Colonic mucosa (tissue), 4 donors: Measurements from ENCODE around the gene CAMKK2. TPM values are rescaled to one million over a fixed set of nuclear protein-coding genes. Genes with fewer than 3 reads are reported as not detected.
"Not testable (repeated sequence)": the region's sequence is repeated elsewhere in the genome, so short reads cannot be mapped to it uniquely, and the experiment has no call there.

ENCODE experiments used
- DNase-seq: peaks from one replicate; pipeline ENCODE4 v3.0.0-alpha.2; 2020
- H3K27ac ChIP-seq: fragments of 200-600 bp; one replicate; pipeline ENCODE4 v1.8.0; 2021
- H3K27me3 ChIP-seq: fragments of 200-600 bp; one replicate; pipeline ENCODE4 v1.8.0; 2021
- H3K36me3 ChIP-seq: fragments of 200-600 bp; one replicate; pipeline ENCODE4 v1.8.0; 2021
- H3K4me1 ChIP-seq: fragments of 200-600 bp; one replicate; pipeline ENCODE4 v1.8.0; 2021; ENCODE audit warnings: mild to moderate bottlenecking
- H3K4me3 ChIP-seq: fragments of 200-600 bp; one replicate; pipeline ENCODE4 v1.8.0; 2021
- H3K9ac ChIP-seq, 2 donors: one replicate each; pipeline ENCODE4 v1.7.0; 2013; ENCODE audit warnings: control low read depth in 2 of 2, low read depth in 2 of 2, low read length in 2 of 2
- H3K9me3 ChIP-seq: fragments of 200-600 bp; one replicate; pipeline ENCODE4 v1.8.0; 2021
- CTCF ChIP-seq: fragments of 200-600 bp; IDR thresholded peaks from one replicate; pipeline ENCODE4 v1.8.0; 2022; ENCODE audit warnings: antibody characterized with exemption, mild to moderate bottlenecking
- intact Hi-C: fragments of 100-400 bp; cut with DNase I; formaldehyde crosslinking; loops from one replicate; pipeline ENCODE4 v1.14.1; 2022
- total RNA-seq, 2 donors: library from RNA; stranded (reverse); fragmentation: NEBNext Ultra II Directional in 1 of 2; extraction: Animal tissue kit (Norgen Biotek cat#: 25700) in 1 of 2; gene quantifications; one replicate each; pipeline ENCODE4 v1.2.1, GENCODE V29; 2021
- donor health status: healthy.
- donor health status: DM: no; HTN: no; CAD: no.
- donor health status: DM: no; HTN: no; CAD: no.

The CAMKK2 gene
- total RNA-seq, 2 donors from 2014 or later = 34.3 to 44.0 TPM

DNA sequence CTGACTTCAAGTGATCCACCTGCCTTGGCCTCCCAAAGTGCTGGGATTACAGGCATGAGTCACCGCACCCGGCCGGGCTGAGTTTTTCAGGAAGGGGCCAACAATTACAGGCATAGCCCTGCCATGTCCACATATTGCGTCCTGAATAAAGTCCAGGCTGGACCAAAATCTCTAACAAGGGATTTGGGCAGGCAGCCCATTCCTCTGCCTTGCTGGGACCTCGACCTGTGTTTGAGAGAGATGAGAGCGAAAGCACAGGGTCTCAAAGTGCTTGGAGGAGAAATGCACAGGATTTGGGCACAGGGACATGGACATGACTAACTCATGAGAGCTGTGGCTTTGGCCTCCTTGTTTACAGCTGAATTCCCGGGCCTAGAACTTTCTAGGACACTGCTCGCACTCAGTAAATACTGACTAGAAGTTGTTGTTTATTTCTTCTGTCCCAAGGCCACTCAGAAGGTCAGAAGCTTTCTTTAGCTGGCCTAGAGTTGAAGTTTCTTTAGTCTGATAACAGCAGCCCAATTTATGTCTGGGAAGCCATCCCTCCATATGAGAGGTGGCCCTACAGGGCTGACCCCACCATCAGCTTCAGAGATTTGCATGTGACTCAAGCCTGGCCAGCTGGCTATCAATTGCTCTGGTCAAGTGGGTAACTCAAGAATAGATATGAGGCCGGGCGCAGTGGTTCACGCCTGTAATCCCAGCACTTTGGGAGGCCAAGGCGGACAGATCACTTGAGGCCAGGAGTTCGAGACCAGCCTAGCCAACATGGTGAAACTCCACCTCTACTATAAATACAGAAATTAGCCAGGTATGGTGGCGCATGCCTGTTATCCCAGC lies 11.7 kb downstream of the CAMKK2 start:
- no peak overlapping the region for H3K9ac ChIP-seq
- no peaks in the 10 kb centered on the region for H3K36me3 ChIP-seq
- H3K4me3 ChIP-seq = no peak overlapping the region
- intact Hi-C loops = no loop called here
- no peaks in the 10 kb centered on the region for H3K27me3 ChIP-seq
- DNase-seq = peak; percentile 32
- no peaks in the 10 kb centered on the region for H3K4me1 ChIP-seq
- TF ChIP-seq CTCF = no peak
- H3K27ac ChIP-seq = no peak overlapping the region
- H3K9me3 ChIP-seq = no peaks in the 10 kb centered on the region

DNA sequence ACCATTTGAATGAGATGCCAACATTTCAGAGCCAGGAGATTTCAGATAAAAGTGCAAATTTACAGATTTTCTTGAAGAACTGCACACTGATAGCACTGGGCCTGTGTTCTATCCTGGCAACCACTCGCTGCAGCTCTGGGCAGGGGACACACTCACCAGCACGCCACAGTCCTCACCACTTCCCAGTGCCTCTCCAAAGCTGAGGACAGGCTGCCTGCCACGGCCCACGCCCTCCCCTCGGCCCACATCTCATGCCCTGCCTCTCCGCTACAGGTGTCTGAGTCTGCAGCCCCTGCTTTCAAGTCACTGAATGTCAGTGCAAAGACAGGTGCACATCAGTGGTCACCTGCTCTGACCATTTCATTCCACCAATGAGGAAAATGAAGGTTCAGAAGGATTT lies 12.7 kb downstream of the CAMKK2 start:
- no peaks in the 10 kb centered on the region for H3K4me1 ChIP-seq
- DNase-seq = no peak
- no peak overlapping the region for H3K27ac ChIP-seq
- intact Hi-C loops = no loop called here
- no peak overlapping the region for H3K9ac ChIP-seq
- H3K4me3 ChIP-seq = no peak overlapping the region
- no peaks in the 10 kb centered on the region for H3K9me3 ChIP-seq
- no peak for TF ChIP-seq CTCF
- H3K27me3 ChIP-seq = no peaks in the 10 kb centered on the region
- no peaks in the 10 kb centered on the region for H3K36me3 ChIP-seq

DNA sequence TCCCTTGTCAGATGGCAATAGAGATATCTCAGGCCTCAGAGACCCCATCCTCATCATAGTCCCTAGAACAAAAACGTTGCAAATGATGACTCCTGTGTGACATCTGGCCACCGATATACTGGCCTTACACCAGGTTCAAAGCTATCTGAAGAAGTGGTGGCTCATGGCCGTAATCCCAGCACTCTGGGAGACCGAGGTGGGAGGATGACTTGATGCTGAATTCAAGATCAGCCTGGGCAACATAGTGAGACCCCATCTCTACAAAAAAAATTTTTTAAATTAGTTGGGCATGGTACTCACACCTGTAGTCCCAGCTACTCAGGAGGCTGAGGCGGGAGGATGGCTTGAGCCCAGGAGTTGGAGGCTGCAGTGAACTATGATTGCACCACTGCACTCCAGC lies 13.1 kb downstream of the CAMKK2 start:
- Histone ChIP-seq H3K9ac (no peak overlapping the region), H3K4me1 (no peaks in the 10 kb centered on the region), H3K27ac (no peak overlapping the region), H3K9me3 (no peaks in the 10 kb centered on the region), H3K27me3 (no peaks in the 10 kb centered on the region), H3K36me3 (no peaks in the 10 kb centered on the region), H3K4me3 (no peak overlapping the region)
- TF ChIP-seq CTCF = no peak
- no peak for DNase-seq
- intact Hi-C loops = no loop called here

DNA sequence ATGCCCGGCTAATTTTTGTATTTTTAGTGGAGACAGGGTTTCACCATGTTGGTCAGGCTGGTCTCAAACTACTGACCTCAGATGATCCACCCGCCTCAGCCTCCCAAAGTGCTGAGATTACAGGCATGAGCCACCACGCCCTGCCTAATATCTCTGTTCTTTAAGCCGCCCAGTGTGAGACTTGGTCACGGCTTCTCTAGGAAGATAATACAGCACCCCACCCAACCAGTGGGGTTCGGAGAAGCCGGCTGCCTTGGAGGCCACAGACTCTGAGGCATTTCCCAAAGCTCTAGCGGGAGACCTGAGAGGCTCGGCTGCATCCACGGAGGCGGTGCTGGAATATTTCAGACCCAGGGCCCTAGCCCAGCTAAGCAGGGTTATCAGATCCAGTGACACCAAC lies 13.6 kb downstream of the CAMKK2 start:
- DNase-seq, intact Hi-C loops, H3K36me3 ChIP-seq, H3K4me3 ChIP-seq, H3K27ac ChIP-seq, H3K27me3 ChIP-seq, H3K9ac ChIP-seq, H3K4me1 ChIP-seq, H3K9me3 ChIP-seq: not testable (repeated sequence)

- DNase-seq = no peak
- no peaks in the 10 kb centered on the region for H3K4me1 ChIP-seq
- H3K4me3 ChIP-seq = no peak overlapping the region
- intact Hi-C loops = no loop called here
- H3K27me3 ChIP-seq = no peaks in the 10 kb centered on the region
- no peaks in the 10 kb centered on the region for H3K36me3 ChIP-seq
- no peak overlapping the region for H3K27ac ChIP-seq
- H3K9me3 ChIP-seq = no peaks in the 10 kb centered on the region
- TF ChIP-seq CTCF = no peak
- H3K9ac ChIP-seq = no peak overlapping the region
Observed at GRCh38 chr12:121282072-121282742, 14.3 kb downstream of the CAMKK2 start.

DNA sequence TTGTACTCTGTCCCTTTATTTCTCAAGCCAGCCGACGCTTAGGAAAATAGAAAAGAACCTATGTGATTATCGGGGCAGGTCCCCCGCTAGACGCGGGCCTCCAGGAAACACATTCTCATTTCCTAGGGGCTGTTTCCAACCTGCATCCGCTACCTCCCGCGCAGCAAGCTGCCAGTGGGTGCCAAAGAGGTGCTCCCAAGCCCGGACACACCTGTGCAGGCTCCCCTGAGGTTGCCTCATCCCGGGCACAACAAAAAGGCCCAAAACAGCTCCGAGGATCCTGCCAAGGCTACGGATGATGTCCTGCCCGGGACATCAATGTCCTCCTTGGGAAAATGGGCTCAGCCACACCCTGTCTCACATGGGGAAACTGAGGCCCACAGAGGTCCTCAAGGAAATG lies 15.4 kb downstream of the CAMKK2 start:
- H3K4me1 ChIP-seq, H3K27me3 ChIP-seq, H3K9ac ChIP-seq, intact Hi-C loops, DNase-seq, H3K4me3 ChIP-seq, H3K9me3 ChIP-seq, H3K27ac ChIP-seq, H3K36me3 ChIP-seq: not testable (repeated sequence)

DNA sequence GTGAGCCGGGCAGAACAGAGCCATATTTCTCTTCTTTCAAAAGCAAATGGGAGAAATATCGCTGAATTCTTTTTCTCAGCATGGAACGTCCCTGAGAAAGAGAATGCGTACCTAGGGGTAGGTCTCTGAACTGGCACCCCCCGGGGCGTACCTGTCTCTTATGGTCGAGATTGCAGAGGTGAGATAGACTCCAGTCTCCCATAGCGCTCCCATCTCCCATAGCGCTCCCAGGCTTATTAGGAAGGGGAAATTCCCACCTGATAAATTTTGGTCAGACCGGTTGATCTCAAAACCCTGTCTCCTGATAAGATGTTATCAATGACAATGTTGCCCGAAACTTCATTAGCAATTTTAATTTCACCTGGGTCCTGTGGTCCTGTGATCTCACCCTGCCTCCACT lies 16.0 kb downstream of the CAMKK2 start:
- intact Hi-C loops, H3K4me1 ChIP-seq, H3K36me3 ChIP-seq: not testable (repeated sequence)

More for the DNA sequence above, 16.0 kb downstream of the CAMKK2 start:
- not testable (repeated sequence) for H3K9me3 ChIP-seq, DNase-seq, H3K9ac ChIP-seq, H3K4me3 ChIP-seq, H3K27me3 ChIP-seq, H3K27ac ChIP-seq
